WTC11 (cell line): Measurements from ENCODE around the gene TRIM10.

Source experiments
- CREM ChIP-seq: sonication (generic); formaldehyde crosslinking; IDR thresholded peaks from 2 replicates; pipeline ENCODE4 v1.8.1; 2022; ENCODE audit warnings: mild to moderate bottlenecking, missing genetic modification reagents, moderate library complexity
- CTCF ChIP-seq: fragments of 200-600 bp; IDR thresholded peaks from 2 replicates; pipeline ENCODE4 v1.8.0; 2022; ENCODE audit warnings: antibody characterized with exemption
- E2F5 ChIP-seq: sonication (generic); formaldehyde crosslinking; IDR thresholded peaks from 2 replicates; pipeline ENCODE4 v1.8.1; 2022; ENCODE audit warnings: mild to moderate bottlenecking, moderate library complexity, missing genetic modification reagents
- EMX1 ChIP-seq: fragments of 250-450 bp; sonication (Bioruptor Pico); IDR thresholded peaks from 2 replicates; pipeline ENCODE4 v1.8.0; 2021; ENCODE audit warnings: mild to moderate bottlenecking
- ETV6 ChIP-seq: sonication (generic); formaldehyde crosslinking; IDR thresholded peaks from 2 replicates; pipeline ENCODE4 v1.8.1; 2022; ENCODE audit warnings: mild to moderate bottlenecking, missing genetic modification reagents
- FOXP1 ChIP-seq: sonication (generic); formaldehyde crosslinking; IDR thresholded peaks from 2 replicates; pipeline ENCODE4 v1.8.0; 2022; ENCODE audit warnings: missing genetic modification reagents, mild to moderate bottlenecking, moderate library complexity, borderline replicate concordance
- IRF1 ChIP-seq: sonication (generic); formaldehyde crosslinking; IDR thresholded peaks from 2 replicates; pipeline ENCODE4 v1.8.0; 2023; ENCODE audit warnings: missing genetic modification reagents
- IRF2 ChIP-seq: sonication (generic); formaldehyde crosslinking; IDR thresholded peaks from 2 replicates; pipeline ENCODE4 v1.8.0; 2022; ENCODE audit warnings: low read depth, missing genetic modification reagents, borderline replicate concordance
- JUN ChIP-seq: sonication (generic); formaldehyde crosslinking; IDR thresholded peaks from 2 replicates; pipeline ENCODE4 v1.8.0; 2023; ENCODE audit warnings: mild to moderate bottlenecking, missing genetic modification reagents
- NFYB ChIP-seq: sonication (generic); formaldehyde crosslinking; conservative IDR thresholded peaks from 2 replicates; pipeline ENCODE4 v1.8.0; 2022; ENCODE audit warnings: low read depth, missing genetic modification reagents
- PRDM15 ChIP-seq: sonication (generic); formaldehyde crosslinking; IDR thresholded peaks from 2 replicates; pipeline ENCODE4 v1.8.0; 2022; ENCODE audit warnings: missing genetic modification reagents
- ZNF423 ChIP-seq: fragments of 250-450 bp; sonication (Bioruptor Pico); IDR thresholded peaks from 2 replicates; pipeline ENCODE4 v2.1.2; 2022; ENCODE audit warnings: mild to moderate bottlenecking, moderate library complexity

- TF ChIP-seq JUN (CRISPR knock-in tag) (no peak), PRDM15 (CRISPR knock-in tag) (no peak), ETV6 (no peak), CTCF (no peak), IRF1 (no peak), ZNF423 (CRISPR knock-in tag) (no peak), E2F5 (CRISPR knock-in tag) (no peak), FOXP1 (CRISPR knock-in tag) (no peak), NFYB (CRISPR knock-in tag) (no peak), EMX1 (no peak), CREM (CRISPR knock-in tag) (no peak), IRF2 (no peak)
These were observed 6.1 kb upstream of the TRIM10 start for GRCh38 chr6:30167101-30167500.
